SK-N-MC (cell line): ENCODE results near the gene FILIP1L.

Source experiments
- EZH2 ChIP-seq: fragments of 200-600 bp; sonication (generic); IDR thresholded peaks from one replicate; pipeline ENCODE4 v1.6.1; 2017; ENCODE audit warnings: antibody characterized with exemption
- POLR2AphosphoS5 ChIP-seq: IDR thresholded peaks from 2 replicates; pipeline ENCODE4 v1.6.1; 2012; ENCODE audit warnings: mild to moderate bottlenecking, low read depth, low read length, borderline replicate concordance

- TF ChIP-seq EZH2 (no peak), POLR2AphosphoS5 (no peak)
Measured at GRCh38 chr3:99960941-99961340, 153.4 kb downstream of the FILIP1L start.
